AG04450 (cell line): ENCODE results near the gene C20orf204. TPM values are rescaled to one million over a fixed set of nuclear protein-coding genes. Genes with fewer than 3 reads are reported as not detected.

Source experiments
- CTCF ChIA-PET: fragments of 300-600, 350-600 bp; formaldehyde crosslinking; extraction: SDS; loops from one replicate; lab custom pipeline; 2022; ENCODE audit warnings: antibody characterized with exemption, inconsistent platforms; lab: Charles Lee
- POLR2A ChIA-PET: fragments of 350-600 bp; formaldehyde crosslinking; extraction: SDS; loops from one replicate; lab custom pipeline; 2021; ENCODE audit warnings: antibody characterized with exemption, inconsistent platforms; lab: Yijun Ruan, JAX
- DNase-seq: peaks from one replicate; pipeline ENCODE4 v3.0.0-alpha.2; 2011; ENCODE audit warnings: low read depth, low spot score
- H3K27ac ChIP-seq: one replicate; pipeline ENCODE4 v1.5.1; 2012; ENCODE audit warnings: low read depth, low read length, control low read depth
- H3K27me3 ChIP-seq: one replicate; pipeline ENCODE4 v1.6.0; 2012; ENCODE audit warnings: low read length; ENCODE audit not compliant: control insufficient read depth, insufficient read depth
- H3K4me3 ChIP-seq: 2 replicates; pipeline ENCODE4 v1.5.1; 2011; ENCODE audit warnings: mild to moderate bottlenecking, low read depth, low read length, control low read depth
- H3K9me3 ChIP-seq: 2 replicates; pipeline ENCODE4 v1.5.1; 2012; ENCODE audit warnings: low read length; ENCODE audit not compliant: control insufficient read depth, insufficient read depth
- CTCF ChIP-seq: IDR thresholded peaks from 2 replicates; pipeline ENCODE4 v1.5.1; 2011; ENCODE audit warnings: low read depth, low read length, control low read depth, inconsistent platforms
- polyA plus RNA-seq: library from polyadenylated mRNA; depleted of rRNA; stranded (reverse); fragments of >200 nt; gene quantifications from 2 replicates; pipeline ENCODE4 v1.2.3, GENCODE V29; 2011

Gene C20orf204
- polyA plus RNA-seq, 1 experiment: 0.01 TPM

- ChIA-PET CTCF (interaction anchor here (2.1 kb wide), 1 partner anchor 39 kb away, joined by 5 read pairs; no protein-coding TSS in a partner anchor), POLR2A (interaction anchor here (0.7 kb wide), 1 partner anchor 28 kb away, joined by 3 read pairs; no protein-coding TSS in a partner anchor)
- no peak for TF ChIP-seq CTCF
- peaks cover 9% of the 10 kb centered on the region for H3K9me3 ChIP-seq
- H3K27me3 ChIP-seq: peaks cover 30% of the 10 kb centered on the region
- H3K4me3 ChIP-seq: no peak overlapping the region
- DNase-seq: no peak
- no peak overlapping the region for H3K27ac ChIP-seq
These were observed 46.2 kb downstream of the C20orf204 start for GRCh38 chr20:64082126-64082731.

- no peak for TF ChIP-seq CTCF
- no peak for DNase-seq
- Histone ChIP-seq H3K9me3 (peaks cover 13% of the 10 kb centered on the region), H3K27me3 (peaks cover 33% of the 10 kb centered on the region), H3K4me3 (no peak overlapping the region; the same call in 1 of the 2 replicates), H3K27ac (no peak overlapping the region)
- ChIA-PET POLR2A (no interaction called here), CTCF (interaction anchor here (0.9 to 2.1 kb wide), 4 partner anchors 30 to 187 kb away, joined by 3 to 5 read pairs (median 3); partner anchors contain the start of gene PCMTD2)
These were observed 46.9 kb downstream of the C20orf204 start for GRCh38 chr20:64082820-64083377.

- peaks cover 15% of the 10 kb centered on the region for H3K9me3 ChIP-seq
- CTCF ChIA-PET: interaction anchor here (0.6 to 2.1 kb wide), 6 partner anchors 12 to 187 kb away, joined by 3 to 5 read pairs (median 3); partner anchors contain the start of gene PCMTD2
- POLR2A ChIA-PET: interaction anchor here (0.7 kb wide), 1 partner anchor 36 kb away, joined by 3 read pairs; no protein-coding TSS in a partner anchor
- peak overlapping the region; percentile 49 for H3K4me3 ChIP-seq
- TF ChIP-seq CTCF: peak; percentile 62
- DNase-seq: no peak
- H3K27ac ChIP-seq: no peak overlapping the region
- peaks cover 38% of the 10 kb centered on the region for H3K27me3 ChIP-seq
These were observed 47.4 kb downstream of the C20orf204 start for GRCh38 chr20:64083378-64083803.

- peak within 1 kb of the TSS; percentile 49 for H3K4me3 ChIP-seq
- H3K9me3 ChIP-seq: peaks cover 15% of the 10 kb centered on the region
- no peak for DNase-seq
- no peak for TF ChIP-seq CTCF
- peaks cover 42% of the 10 kb centered on the region for H3K27me3 ChIP-seq
- H3K27ac ChIP-seq: no peak within 1 kb of the TSS
- POLR2A ChIA-PET: interaction anchor here (0.7 kb wide), 1 partner anchor 35 kb away, joined by 3 read pairs; no protein-coding TSS in a partner anchor
- CTCF ChIA-PET: interaction anchor here (0.6 to 2.1 kb wide), 6 partner anchors 13 to 188 kb away, joined by 3 to 5 read pairs (median 3); partner anchors contain the start of gene PCMTD2
These were observed 48.1 kb downstream of the C20orf204 start, which contains the start of gene LKAAEAR1 for GRCh38 chr20:64083804-64084684. LKAAEAR1 (minus strand) TSS chr20:64084398; CDS start chr20:64084219, 179 bp downstream.
